ENCODE measurements around the gene TBCD.

TBCD gene

GRCh38 chr17:82907797-82908542 is 156.1 kb downstream of the TBCD start:
- H4K20me1 ChIP-seq (ENCODE audit: insufficient read depth, low read length) = no peaks in the 10 kb centered on the region
- H3K27ac ChIP-seq (ENCODE audit: low read length) = no peak overlapping the region
- no peak overlapping the region for H2AFZ ChIP-seq (ENCODE audit: low read length)
- no peak overlapping the region for H3K4me2 ChIP-seq (ENCODE audit: low read depth, low read length)
- no peak for DNase-seq
- H3K79me2 ChIP-seq (ENCODE audit: low read length) = no peaks in the 10 kb centered on the region
- no peaks in the 10 kb centered on the region for H3K36me3 ChIP-seq (replicated peaks; ENCODE audit: insufficient read depth, low read length)
- H3K9me3 ChIP-seq (replicated peaks; ENCODE audit: insufficient read depth, low read length) = no peaks in the 10 kb centered on the region
- no peaks in the 10 kb centered on the region for H3K9me2 ChIP-seq (replicated peaks; ENCODE audit: insufficient read depth, low read length)
- no peaks in the 10 kb centered on the region for H3K4me1 ChIP-seq (ENCODE audit: low read length)
- no peak overlapping the region for H3K4me3 ChIP-seq (ENCODE audit: low read length)
- H3K9ac ChIP-seq (ENCODE audit: low read length) = no peak overlapping the region
- H3K27me3 ChIP-seq (replicated peaks; ENCODE audit: insufficient read depth, low read length) = no peaks in the 10 kb centered on the region
- no peaks in the 10 kb centered on the region for H3F3A ChIP-seq (ENCODE audit: insufficient read depth, low read length)
- TF ChIP-seq, protein P1, sequence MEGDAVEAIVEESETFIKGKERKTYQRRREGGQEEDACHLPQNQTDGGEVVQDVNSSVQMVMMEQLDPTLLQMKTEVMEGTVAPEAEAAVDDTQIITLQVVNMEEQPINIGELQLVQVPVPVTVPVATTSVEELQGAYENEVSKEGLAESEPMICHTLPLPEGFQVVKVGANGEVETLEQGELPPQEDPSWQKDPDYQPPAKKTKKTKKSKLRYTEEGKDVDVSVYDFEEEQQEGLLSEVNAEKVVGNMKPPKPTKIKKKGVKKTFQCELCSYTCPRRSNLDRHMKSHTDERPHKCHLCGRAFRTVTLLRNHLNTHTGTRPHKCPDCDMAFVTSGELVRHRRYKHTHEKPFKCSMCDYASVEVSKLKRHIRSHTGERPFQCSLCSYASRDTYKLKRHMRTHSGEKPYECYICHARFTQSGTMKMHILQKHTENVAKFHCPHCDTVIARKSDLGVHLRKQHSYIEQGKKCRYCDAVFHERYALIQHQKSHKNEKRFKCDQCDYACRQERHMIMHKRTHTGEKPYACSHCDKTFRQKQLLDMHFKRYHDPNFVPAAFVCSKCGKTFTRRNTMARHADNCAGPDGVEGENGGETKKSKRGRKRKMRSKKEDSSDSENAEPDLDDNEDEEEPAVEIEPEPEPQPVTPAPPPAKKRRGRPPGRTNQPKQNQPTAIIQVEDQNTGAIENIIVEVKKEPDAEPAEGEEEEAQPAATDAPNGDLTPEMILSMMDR (IDR thresholded peaks at IDR 0.05; ENCODE audit: low read length) = no peak
- TF ChIP-seq EZH2phosphoT487 (IDR thresholded peaks at IDR 0.05; ENCODE audit: low read length) = no peak
- no peak for TF ChIP-seq EZH2 (optimal IDR thresholded peaks at IDR 0.05; ENCODE audit: low read depth, low read length)

- Histone ChIP-seq H3K4me2 (ENCODE audit: low read depth, low read length) (no peak overlapping the region), H3K27ac (ENCODE audit: low read length) (no peak overlapping the region), H2AFZ (ENCODE audit: low read length) (no peak overlapping the region), H3K4me1 (ENCODE audit: low read length) (no peaks in the 10 kb centered on the region), H3K9me3 (replicated peaks; ENCODE audit: insufficient read depth, low read length) (no peaks in the 10 kb centered on the region), H3K9me2 (replicated peaks; ENCODE audit: insufficient read depth, low read length) (no peaks in the 10 kb centered on the region), H3K27me3 (replicated peaks; ENCODE audit: insufficient read depth, low read length) (no peaks in the 10 kb centered on the region), H3K36me3 (replicated peaks; ENCODE audit: insufficient read depth, low read length) (no peaks in the 10 kb centered on the region), H3K79me2 (ENCODE audit: low read length) (no peaks in the 10 kb centered on the region), H3K4me3 (ENCODE audit: low read length) (no peak overlapping the region), H3F3A (ENCODE audit: insufficient read depth, low read length) (no peaks in the 10 kb centered on the region), H4K20me1 (ENCODE audit: insufficient read depth, low read length) (no peaks in the 10 kb centered on the region), H3K9ac (ENCODE audit: low read length) (no peak overlapping the region)
- DNase-seq = no peak
- no peak for TF ChIP-seq EZH2 (optimal IDR thresholded peaks at IDR 0.05; ENCODE audit: low read depth, low read length)
- no peak for TF ChIP-seq EZH2phosphoT487 (IDR thresholded peaks at IDR 0.05; ENCODE audit: low read length)
- TF ChIP-seq, protein P1 (IDR thresholded peaks at IDR 0.05; ENCODE audit: low read length) = no peak
These were observed 156.8 kb downstream of the TBCD start for GRCh38 chr17:82908543-82909160.

DNA sequence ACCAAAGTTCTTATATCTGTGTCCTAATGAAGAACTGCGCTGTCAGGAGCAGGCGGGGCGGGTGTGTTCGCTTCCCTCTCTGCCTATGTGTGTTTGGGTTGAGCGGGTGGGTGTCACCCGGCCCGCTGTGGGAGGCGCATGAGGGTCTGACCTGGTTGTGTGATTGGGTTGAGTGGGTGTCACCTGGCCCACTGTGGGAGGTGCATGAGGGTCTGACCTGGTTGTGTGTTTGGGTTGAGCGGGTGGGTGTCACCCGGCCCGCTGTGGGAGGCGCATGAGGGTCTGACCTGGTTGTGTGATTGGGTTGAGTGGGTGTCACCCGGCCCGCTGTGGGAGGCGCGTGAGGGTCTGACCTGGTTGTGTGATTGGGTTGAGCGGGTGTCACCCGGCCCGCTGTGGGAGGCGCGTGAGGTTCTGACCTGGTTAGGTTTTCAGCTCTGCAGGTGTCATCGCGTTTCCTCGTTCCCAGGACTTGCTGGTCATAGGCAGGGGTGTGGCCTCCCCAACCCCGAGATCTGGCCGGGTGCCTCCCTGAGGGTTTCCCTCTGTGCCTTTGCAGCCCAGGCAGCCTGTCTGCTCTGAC is 157.5 kb downstream of the TBCD start:
- Histone ChIP-seq H3K27ac (ENCODE audit: low read length) (no peak overlapping the region), H3K36me3 (replicated peaks; ENCODE audit: insufficient read depth, low read length) (no peaks in the 10 kb centered on the region), H3K27me3 (replicated peaks; ENCODE audit: insufficient read depth, low read length) (no peaks in the 10 kb centered on the region), H3K4me3 (ENCODE audit: low read length) (no peak overlapping the region), H3K9ac (ENCODE audit: low read length) (no peak overlapping the region), H3K4me1 (ENCODE audit: low read length) (no peaks in the 10 kb centered on the region), H3K4me2 (ENCODE audit: low read depth, low read length) (no peak overlapping the region), H3K9me3 (replicated peaks; ENCODE audit: insufficient read depth, low read length) (no peaks in the 10 kb centered on the region), H4K20me1 (ENCODE audit: insufficient read depth, low read length) (no peaks in the 10 kb centered on the region), H2AFZ (ENCODE audit: low read length) (no peak overlapping the region), H3K79me2 (ENCODE audit: low read length) (no peaks in the 10 kb centered on the region), H3K9me2 (replicated peaks; ENCODE audit: insufficient read depth, low read length) (no peaks in the 10 kb centered on the region), H3F3A (ENCODE audit: insufficient read depth, low read length) (no peaks in the 10 kb centered on the region)
- DNase-seq = no peak
- no peak for TF ChIP-seq EZH2 (optimal IDR thresholded peaks at IDR 0.05; ENCODE audit: low read depth, low read length)
- TF ChIP-seq EZH2phosphoT487 (IDR thresholded peaks at IDR 0.05; ENCODE audit: low read length) = no peak
- TF ChIP-seq, protein P1 (IDR thresholded peaks at IDR 0.05; ENCODE audit: low read length) = no peak
